NCI-H1417 (cell line): ENCODE measurements around the gene PRKN.

Source experiments
- DNase-seq, 3 experiments: peaks; one replicate each; lab custom pipeline; 2025; lab: John Stamatoyannopoulos, UW

The PRKN gene

DNA sequence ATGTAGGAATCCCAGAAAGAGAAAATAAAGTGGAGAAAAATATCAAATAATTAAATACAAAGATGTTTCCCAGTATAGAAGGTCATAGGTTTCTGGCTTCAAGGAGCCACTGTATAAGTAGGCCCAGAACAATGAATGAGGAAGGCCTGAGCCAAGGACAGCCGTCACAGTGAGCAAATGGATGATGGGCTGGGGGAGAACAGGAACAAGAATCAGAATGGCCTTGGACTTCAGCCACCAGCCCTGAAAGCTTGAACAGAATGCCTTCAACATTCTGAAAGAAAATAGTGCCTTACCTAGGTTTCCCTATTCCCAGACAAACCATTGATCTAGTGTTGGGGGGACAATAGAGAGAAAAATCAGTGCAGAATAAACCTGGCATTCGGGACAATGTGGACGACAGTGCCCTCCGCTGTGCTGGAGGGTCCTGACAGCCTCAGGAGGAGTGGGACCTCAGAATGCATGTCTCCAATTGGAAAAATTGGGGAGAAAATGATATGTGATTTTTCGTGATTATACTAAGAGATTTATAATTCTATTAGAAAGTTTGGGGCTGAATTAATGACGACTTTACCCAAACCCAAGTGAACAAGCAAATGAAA lies 1119.8 kb downstream of the PRKN start:
- DNase-seq: no peak

DNA sequence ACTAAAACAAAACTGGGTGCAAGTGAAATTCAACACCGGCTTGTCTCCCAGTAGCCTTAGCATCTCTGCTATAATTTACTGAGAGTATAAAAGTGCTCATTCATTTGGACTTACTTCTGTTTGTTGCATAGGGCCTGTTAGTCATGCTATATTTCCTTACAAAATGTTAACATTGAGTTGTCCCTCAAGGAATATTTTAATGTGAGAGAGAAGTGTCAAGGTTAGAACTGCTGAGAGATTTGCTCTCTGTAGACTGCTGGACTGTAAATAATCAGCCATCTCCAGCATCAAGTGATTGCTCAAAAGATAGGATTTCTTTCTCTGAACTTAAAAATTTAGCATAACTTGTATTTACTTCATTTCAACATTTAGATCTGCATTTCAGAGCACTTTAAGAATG lies 1125.2 kb downstream of the PRKN start:
- DNase-seq: no peak

DNA sequence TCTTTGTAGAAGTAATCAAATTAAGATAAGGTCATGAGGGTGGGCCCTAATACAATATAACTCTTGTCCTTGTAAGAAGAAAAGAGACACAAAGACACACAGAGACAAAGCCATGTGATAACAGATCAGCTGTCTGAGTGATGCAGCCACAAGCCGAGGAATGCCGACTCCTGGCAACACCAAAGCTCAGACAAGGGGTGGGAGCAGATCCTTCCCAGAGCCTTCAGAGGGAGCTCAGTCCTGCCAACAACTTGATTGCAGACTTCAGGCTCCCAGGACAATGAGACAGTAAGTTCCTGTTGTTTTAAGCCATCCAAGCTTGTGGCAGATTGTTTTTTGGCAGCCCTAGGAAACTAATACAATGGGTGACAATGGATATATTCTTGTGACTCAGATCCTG lies 1128.7 kb downstream of the PRKN start:
- no peak for DNase-seq

DNA sequence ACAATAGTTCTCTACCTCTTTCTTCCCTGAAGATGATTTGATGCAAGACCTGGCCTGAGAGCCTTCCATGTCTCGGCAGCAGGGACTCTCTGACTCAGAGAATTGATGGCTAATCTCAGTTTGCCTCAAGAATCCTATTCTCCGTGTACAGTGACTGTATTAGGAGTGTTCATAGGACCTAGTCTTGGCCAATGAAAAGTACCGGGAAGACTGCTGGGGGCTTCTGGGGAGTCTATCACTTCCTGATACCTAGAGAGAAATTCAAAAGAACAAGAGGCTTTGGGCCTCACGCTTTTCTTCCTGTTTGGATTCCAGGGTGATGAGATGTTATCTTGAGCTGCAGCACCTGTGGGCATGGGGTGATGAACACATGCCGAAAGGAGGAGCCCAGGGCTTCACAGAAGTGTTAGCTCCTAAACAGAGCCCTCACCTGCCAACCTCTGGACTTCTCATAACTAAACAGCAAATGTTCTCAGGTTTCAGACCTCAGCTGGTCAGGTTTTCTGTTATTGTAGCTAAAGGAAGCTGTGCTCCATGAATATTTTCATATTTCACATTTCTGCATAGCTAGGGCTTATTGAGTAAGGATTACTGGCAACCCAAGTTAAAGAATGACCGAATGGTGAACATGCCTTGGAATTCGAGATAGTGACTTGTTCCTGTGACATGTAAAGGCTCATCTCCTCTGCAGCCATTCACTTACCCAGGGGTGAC lies 1130.6 kb downstream of the PRKN start:
- DNase-seq: no peak

DNA sequence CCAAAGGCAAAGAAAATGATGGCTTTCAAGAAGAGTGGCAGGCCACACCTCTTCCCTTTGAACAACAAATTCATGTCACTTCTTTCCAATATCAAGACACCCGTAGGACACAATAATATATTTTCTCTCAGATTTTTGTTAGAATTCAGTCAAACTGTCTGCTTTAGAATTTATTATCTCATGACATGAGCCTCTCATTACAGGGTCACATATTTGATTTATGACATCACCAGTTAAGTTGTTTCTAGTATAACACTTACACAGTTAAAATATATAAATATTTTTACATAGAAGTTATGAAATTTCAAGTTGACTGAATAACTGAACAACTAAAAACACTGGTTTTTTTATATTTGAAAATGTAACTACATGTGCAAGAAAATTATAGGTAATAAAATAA lies 1133.2 kb downstream of the PRKN start:
- DNase-seq: no peak

DNA sequence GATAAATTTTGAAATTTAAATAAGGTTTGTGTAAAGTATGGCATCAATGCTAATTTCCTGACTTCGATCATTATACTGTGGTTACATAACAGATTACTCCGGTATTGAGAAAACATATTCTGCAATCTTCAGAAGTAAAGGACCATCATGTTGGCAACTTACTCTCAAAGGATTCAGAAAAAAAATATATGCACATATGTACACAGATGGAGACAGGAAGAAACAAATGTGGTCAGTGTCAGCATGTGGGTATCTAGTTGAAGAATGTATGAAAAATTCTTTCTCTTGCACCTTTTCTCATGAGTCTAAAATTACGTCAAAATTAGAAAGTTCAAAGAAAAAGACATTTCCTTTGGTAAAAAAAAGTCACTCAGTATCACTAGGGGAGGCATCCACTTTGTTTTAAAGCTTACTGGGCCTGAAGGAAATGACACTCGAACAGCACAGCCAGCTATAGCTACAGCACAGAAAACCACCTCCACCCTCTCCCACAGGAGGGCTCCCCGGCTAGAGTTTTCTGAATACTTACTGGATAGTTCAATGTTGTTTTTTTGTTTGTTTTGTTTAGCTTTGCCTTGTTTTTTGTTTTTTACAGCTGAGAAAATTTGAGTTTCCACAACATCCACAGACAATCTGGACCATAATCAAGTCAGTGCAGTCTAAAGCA lies 1136.5 kb downstream of the PRKN start:
- no peak for DNase-seq

DNA sequence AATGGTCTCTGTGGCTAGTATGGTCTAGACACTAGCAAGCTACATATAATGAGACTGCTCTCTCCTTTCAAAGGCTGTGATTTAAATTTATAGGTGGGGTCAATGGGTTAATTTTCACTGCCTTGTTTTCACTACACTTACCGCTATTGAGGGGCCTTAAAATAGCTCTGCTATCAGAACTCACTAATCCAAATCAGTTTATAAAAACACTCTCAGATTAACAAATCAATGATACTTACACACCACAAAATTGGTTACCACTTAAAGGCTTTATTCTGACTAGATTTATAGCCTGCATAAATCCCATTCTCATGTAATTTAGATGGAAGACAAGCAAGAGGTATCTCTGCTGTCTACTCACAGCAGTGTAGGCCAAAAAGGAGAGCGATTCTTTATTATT lies 1140.7 kb downstream of the PRKN start:
- DNase-seq: peak in 2 of 3 experiments; percentile 8 to 85

DNA sequence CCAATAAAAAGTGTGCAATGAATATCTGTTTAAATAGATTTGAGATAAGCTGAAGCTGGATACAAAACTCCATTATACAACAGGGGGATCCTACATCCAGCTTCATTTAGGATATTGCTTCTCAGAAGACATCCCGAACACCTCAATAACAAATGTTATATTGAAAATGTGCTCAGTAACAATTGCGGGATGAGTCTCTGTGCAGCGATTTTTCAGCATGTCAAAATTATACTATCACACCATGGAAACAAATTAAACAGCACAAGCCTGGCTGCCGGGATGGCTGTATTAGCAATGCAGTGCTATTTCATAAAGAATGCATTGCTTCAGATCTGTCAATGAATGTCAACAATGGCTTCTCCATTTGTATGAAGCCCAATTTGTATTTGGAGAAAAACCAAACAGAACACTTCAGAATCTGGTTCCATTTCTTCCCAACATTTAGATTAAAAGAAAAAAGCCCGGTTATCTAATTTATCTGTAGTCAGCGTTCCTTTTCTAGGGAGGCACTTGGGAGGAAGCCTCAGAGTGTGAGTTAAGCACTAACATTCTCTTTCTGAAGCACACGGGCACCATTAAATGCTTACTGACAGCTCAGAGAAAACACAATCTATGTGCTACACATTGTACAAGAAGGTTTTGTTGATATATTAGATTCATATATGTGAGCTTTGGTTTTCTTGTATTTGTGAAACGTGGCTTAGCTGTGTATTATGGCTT lies 1142.8 kb downstream of the PRKN start:
- no peak for DNase-seq

DNA sequence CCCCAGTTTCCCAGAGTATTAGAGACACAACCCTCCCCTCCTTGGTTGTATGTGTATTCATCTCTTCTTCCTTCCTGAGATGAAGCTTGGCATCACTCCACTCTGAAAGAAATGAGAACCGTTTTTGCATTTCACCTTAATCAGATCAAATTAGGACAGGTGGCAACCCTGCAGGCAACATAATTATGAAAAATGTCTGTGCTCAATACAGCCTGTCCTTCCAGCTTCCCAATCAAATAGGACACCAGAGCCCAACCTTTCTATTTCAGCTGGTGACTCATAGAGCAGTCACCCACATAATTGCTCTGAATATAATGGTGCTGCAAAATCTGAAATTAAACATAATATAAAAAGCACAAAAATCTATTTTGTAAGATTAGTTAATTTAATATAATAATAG lies 1143.5 kb downstream of the PRKN start:
- peak in 2 of 3 experiments; percentile 54 to 70 for DNase-seq

DNA sequence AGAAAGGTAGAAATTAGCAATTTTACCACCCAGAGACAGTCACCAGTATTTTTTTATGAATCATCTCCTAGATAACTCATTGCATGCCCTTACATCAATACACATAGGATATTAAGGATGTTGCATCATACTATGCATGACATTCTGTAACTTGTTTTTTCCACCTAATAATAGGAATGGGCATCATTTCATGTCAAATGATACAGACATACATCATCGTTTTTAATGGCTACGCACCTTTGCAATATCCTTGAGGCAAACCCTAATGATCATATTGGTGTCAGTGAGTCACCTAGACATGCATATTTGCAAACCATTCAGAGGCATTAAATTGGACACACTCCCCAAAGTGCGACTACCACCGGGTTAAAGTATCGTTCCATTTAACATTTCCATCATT lies 1144.0 kb downstream of the PRKN start:
- DNase-seq: peak in 1 of 3 experiments; percentile 70

DNA sequence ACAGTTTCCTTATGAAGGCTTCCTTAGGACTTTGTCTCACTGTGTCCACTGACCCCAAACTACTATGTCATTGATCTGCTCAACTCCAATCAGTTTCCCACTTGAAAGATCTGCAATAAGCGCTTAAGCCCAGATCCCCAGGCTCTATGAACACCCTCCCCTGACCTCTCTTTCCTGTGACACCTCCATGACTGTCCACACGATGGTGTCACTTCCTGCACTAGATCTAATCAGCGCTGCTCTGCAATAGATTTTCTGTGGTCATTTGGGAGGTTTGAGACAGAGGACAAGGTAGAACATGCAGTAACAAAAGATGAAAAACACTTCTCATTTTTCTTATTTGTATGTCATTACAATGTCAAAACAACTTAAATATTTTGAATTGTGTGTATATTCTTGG lies 1149.1 kb downstream of the PRKN start:
- peak in 1 of 3 experiments; percentile 24 for DNase-seq

DNA sequence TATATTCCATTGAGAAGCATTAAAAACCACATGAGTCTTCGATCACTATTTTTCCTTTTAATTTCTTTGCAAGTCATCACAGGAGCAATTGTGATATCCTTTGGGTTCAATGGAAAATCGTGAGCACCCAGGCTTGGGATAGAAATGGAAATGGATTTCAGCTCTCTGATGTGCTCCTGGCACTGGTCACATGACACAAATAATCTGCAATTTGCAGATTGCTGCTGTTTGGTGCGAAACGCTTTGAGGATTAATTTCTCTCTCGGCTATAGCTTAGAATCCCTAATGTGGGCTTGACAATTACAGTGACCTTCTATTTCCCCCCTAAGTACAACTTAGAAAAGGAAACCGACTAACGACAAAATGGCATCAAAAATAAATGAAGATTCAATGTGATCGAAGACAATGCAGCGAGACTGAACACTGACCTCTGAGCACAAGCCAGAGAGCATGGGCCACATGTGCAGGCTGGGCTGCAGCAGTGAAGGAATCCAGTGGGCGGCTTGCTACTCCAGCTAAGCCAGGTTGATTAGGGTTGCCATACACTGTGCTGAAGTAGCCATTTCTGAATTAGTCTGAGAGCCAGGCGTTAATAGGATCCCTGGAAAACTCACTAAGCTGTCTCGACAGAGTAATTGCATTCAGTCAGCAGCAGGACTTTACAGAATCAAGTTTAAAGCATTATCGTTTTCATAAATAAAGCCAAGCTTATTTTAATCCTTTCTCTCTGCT lies 1151.9 kb downstream of the PRKN start:
- DNase-seq: no peak

DNA sequence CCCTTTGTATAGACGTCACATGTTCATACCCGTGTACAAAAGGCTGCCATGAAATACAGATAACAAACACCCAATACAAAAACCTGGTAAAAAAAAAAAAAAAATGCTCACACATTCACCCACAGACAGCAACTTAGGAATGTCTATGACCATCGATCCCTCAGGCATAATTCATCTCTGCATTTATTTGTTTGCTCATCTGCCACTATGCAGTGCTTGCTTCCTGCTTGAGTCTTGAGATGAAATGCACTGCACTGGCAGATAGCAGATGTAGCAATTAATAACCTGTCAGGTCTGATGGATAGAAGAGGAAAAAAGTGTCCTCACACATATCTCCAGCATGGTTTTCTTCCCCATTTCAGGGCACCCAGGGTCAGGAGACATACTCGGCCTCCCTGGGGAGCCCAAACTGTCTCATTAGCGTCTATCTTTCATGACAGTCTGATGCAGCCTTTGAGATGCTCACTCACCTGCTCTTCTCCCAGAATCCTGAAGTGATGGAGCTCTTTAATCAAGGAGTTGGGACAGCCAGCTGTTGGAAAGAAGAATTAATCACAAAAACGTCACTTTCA lies 1158.6 kb downstream of the PRKN start:
- DNase-seq: peak in 2 of 3 experiments; percentile 60 to 86

DNA sequence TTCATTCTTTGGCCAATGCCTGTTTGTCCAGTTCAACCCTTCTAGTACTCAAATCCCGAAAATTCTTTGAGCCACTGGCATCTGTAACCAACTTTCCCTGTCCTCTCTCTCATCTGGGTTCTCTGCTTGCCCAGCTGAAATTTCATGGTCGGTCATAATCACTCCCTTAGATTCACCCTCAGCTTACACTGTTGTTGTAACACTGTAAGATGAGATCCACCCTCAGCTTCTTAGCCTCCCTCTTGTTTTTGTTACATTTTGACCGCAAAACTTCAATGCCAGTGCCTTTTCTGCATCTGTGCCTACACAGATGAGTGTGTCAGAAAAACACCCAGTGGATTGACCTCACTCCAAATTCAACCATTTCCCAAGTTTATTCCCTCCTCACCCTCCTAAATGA lies 1162.6 kb downstream of the PRKN start:
- no peak for DNase-seq

DNA sequence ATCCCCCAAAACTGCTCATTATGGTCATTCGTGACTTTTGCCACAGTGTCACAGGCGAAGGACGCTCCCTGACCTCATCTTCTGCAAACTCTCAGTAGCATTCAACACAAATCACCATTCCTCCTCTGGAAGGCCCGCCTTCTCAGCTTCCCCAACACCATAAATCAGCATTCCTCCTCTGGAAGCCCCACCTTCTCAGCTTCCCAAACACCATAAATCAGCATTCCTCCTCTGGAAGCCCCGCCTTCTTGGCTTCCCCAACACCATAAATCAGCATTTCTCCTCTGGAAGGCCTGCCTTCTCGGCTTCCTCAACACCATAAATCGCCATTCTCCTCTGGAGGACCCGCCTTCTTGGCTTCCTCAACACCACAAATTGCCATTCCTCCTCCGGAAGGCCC lies 1165.7 kb downstream of the PRKN start:
- DNase-seq: no peak

DNA sequence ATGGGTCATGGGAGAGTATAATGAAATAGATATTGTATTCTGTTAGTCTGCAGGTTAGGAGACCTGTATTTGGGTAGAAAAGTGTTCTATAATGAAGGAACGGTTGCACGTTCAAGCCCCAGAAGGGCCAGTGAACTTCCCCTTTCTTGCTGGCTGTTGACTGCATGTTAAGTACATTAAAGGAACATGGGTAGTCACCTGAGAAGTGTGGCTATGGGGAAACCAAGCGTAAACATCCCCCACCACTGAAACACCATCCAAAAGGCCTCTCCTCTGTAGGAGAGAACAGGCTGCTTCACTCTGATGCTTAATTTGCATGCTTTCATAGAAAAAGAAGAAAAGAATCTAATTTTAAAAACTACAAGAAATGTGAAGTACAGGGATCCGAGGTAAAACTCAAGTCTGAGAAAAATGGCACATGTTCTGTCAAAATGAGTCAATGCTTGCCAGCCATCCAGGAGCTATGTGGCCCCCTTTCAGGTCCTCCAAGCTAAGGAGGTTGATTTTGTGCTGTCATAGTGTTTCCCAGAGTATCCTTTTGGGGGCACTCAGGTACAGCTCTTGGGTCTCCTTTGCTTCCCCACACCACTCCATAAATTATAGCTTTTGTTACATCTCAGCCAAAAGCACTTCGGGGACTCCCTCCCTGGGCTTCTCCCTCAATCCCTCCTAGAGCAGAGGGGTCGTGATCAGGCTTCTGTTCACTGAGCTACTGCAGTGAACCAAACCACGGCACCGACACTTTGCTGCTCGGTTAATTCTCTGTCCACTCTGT lies 1170.0 kb downstream of the PRKN start:
- DNase-seq: peak in 2 of 3 experiments; percentile 28 to 63

DNA sequence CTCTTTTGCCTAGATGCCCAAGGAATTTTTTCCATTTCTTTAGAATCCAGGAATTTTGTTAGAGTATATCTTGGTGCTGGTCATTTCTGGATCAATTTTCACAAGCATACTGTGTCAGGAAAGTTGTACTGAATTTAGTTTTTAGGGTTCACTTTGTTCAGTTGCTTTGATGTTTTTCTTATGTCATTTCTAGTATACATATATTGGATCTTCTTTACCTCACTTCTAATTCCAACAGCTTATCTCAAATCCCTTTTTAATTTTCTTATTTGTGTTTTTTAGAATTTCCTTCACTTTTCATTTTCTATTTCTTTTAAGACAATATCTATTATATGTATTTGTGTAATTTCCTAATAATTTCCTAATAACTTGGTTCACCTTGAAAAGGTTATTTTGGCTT lies 1172.7 kb downstream of the PRKN start:
- no peak for DNase-seq

DNA sequence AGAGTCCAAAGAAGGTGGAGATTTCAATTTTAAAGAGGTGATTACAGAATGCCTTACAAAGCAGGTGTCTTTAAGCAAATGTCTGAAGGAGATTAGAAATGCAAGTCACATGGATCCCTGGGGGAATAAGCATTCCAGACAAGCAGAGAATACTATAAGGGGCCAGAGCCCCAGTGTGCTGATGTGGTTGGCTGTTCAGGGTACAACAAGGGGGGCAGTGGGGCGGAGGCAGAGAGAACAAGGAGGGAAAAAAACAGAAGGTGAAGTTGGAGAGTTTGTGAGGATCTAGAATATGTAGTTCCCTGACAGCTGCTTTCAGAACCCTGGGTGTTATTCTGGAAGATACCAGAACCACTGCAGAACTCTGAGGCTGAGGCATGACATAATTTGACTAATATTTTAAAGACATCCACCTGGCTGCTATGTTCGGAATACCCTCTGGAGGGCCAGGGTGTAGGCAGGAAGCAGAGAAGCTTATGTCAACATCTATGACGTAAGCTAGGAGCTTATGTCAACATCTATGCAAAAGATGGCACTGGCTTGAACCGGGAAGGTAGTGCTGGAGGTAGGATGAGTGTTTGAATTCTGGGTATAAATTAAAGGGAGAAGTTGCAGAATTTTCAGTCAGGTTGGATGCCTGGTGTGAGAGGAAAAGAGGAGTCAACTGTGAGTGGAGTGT lies 1177.5 kb downstream of the PRKN start:
- peak in 2 of 3 experiments; percentile 11 to 52 for DNase-seq

DNA sequence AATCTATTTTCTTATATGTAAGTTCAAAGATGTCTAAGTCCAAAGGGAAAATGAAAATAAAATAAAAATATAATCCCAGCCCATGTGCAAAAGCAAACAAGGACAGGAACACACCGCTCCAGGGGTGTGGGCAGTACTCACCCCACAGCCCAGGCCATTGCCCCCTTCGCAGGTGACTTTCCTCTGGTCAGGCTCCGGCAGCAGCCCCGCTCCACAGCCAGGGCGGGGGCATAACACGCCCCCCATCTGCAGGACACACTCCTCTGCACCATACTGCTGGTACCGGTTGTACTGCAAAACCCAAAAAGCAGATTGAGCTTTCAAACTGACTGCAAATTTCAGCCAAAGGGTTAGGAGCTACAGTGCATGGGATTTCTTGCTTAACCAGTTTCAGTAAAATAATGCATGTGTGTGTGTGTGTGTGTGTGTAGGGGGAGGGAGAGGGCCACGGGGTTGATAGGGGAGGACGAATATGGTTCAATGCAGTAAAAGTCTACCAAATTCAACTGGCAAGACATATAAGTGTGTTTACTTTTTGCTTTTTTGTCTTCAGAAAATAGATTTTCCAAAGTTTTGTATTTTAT lies 1178.8 kb downstream of the PRKN start:
- no peak for DNase-seq

DNA sequence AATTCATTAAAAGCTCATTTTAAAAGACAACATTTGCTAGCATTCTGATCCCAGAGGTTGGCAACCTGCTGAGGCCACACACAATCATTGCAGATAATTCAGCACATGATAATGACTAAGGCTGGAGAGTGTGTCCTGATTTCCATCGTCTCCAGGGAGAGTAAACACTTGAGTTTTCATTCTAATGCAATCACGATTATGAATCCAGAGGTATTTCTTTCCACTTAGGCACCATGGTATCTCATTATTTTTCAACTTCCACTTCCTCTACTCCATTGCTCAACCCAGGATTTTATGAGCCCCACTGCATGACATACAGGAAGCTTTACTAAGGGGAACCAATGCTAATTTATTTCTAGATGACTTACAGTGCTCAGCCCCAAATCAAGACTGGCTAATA lies 1179.9 kb downstream of the PRKN start:
- peak in 2 of 3 experiments; percentile 54 to 92 for DNase-seq
